Stimulated activated CD4-positive, alpha-beta T cell treated with anti-CD3 and anti-CD28 coated beads, TNF-alpha, amount 100 ng/mL, for 48 hours (primary cell): ENCODE measurements around the gene UNC50.

ENCODE experiments used
- DNase-seq, 3 donors: peaks; one replicate each; pipeline ENCODE4 v3.0.0-alpha.2; 2020; ENCODE audit warnings: low read depth in 3 of 3

Gene UNC50

DNA sequence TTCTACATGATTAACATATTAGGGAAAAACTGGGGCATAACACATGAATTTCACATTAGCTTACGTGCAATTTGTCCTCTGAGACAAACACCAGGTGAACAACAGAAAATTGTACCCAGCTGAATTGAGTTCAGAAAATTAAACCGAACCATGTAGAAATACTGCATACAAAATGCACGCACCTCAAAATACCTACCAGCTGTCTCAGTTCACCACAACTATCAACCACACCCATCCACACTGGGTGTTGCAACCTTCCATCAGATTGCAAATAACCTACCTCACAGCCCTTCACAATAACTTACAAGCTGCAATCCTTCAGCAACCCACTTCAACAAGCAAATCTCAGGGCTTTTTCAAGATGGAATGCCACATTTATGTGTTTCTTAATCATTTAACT is 55.9 kb downstream of the UNC50 start:
- no peak for DNase-seq

DNA sequence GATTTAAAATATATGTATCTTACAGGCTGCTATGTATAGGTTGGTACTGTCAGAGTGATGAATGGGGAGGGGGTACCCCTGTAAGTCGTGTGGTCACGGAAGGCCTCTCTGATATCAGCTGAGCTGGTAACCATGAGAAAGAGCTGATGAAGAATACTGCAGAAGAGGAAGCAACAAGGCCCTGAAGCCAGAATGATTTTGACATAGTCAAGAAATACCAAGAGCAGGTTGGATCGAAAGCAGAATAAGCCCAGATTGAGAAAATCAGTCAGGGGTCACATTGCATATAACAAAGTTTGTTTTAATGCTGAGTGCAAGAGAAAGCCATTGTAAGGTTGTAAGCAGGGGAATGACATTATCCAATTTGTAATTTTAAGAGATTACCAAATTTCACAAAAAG is 57.3 kb downstream of the UNC50 start:
- DNase-seq, result no peak
